ENCODE results near the gene MCTP2.

The MCTP2 gene

DNA sequence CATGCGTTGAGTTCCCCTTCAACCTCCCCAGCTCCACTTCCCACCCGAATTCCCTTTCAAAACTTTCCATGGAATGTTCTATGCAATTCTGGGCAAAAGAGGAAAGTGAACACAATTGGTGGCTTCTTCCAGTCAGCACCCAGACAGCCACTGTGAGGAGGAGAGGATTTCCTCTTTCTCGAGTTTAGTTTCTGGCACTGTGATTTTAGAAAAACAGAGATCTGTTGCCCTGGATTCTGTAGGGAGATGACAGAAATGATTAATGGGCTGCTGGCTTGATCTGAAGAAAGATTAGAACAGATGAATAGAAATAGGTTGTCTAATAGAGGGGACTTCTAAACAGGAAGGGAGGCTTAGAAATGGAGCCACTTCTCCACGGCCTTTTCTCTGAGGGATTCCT is 172.0 kb downstream of the MCTP2 start:
- DNase-seq: no peak

DNA sequence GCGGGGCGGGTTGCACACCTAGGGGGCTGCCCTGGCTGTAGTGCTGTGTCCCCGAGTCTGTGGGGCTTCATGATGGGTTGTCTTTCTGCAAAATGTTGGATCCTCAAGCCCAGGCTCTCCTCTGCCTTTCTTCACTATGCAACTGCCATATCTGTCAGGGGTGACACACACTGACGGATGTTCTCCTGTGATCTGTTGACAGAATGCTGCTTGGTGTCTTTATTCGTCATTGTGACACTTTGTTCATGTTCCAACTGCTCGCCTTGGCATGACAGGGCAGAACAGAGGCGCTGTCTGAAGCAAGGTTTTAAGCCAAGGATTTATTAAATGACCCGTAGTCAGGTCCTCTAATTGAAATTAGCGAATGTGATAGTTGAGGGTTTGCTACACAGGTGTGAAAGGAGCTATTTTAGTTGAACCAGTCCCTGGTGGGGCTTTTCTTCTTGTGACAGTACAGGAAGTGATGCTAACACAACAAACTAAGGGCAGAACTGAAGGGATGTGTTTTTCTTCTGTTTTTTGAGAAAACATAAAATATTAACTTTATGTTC is 173.4 kb downstream of the MCTP2 start:
- no peak for DNase-seq

DNA sequence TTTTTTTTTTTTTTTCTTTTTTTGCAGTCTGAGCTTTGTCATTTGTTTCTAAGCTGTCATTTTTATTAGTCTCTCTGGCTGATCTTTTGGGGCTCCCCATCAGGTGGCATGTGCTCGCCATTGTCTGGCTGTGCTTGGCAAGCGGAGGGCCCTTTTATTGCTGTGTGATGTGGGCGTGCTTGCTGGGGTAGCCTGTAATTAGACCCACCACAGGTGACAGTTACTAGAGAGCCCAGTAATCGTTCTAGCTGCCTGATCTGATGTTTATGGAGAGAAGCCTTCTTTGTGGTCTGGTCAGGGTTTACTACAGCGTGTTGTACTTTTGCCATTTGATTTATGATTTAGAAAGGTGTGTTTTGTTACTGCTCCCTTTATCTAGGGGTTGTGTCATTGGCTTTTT is 179.9 kb downstream of the MCTP2 start:
- DNase-seq: no peak

DNA sequence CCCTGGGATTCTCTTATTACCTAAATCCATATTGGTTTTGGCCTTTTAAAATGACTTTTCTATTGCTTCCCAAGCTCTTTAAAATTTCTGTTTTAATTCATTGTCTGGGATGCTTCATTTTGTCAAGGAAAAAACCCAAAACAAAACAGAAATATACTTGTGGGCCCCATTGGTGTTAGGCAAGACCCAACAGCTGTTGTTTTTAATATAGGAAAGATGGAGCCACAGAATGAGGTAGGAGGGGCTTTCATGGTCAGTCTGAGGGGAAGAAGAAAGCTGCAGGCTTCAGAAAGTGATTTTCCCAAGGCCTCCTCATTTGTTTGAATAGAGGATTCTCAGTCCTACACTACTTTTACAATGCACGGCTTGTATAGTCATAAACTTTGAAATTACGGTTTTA is 180.5 kb downstream of the MCTP2 start:
- DNase-seq: no peak

DNA sequence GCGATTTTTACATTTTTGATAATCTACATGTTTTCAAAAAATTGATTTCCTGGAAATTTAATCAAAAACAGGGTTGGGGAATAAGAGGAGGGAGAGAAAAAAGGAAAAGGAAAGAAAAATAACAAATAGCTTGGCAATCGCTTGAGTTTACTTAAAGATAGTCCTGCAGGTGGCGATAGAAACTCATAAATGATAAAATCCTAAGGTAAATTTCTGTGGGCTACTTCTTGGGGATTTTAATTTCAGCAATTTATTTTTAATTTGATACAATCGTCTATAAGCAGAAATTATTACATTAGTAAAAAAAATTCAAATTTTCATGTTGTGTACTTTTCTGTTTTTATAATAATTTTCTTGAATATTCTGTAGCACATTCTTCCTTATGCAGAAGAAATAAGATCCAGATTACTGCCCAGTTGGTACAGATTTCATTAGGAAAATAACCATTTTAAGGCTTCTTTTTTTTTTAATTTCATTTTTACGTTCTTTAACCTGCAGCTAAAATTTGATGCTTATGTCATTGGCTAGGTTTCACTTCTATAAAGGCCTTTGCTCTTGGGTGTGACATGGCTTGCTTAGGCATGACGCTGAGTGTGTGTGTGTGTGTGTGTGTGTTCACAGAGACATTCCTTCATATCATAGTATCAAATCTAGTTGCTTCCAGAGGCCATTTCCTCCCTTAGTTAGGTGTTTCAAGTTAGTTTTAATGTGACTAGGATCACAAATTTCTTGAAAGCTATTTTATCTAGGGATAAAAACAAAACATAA is 181.8 kb downstream of the MCTP2 start:
- no peak for DNase-seq

DNA sequence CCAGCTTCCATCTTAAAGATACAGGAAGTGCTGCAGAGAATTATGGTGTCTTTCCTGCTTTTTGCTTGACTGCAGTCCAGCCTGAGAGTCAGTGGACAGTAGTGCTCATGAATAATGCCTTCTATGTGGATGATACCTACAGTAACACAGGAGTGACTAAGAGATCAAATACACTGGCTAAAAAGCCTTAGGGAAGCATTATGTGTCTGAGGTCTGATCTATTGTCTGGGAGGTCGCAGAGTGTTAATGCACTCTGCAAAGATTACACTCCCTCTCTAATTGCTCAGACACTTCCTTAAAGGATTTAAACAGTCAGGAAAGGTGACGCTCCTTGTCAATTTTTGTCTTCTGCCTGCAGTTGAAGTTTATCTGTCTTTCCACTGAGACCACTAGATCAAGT is 183.6 kb downstream of the MCTP2 start:
- no peak for DNase-seq

DNA sequence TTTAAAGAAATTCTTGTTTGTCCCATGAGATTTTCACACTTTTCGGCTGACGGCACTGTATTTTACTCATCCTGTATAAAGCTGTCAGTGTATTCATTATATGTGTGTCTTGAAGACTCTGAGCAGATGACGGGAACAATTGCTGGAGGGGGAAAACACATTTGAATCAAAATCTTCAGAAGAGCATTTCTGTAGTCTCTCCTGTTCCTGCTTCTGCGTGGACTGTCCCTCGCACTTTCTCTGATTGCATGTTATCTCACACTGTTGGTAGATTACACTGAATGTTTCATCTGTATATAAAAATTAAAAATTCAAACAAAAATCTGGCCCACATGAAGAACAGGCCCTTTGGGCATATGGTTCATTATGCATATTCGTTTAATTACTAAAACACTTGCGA is 184.9 kb downstream of the MCTP2 start:
- no peak for DNase-seq

DNA sequence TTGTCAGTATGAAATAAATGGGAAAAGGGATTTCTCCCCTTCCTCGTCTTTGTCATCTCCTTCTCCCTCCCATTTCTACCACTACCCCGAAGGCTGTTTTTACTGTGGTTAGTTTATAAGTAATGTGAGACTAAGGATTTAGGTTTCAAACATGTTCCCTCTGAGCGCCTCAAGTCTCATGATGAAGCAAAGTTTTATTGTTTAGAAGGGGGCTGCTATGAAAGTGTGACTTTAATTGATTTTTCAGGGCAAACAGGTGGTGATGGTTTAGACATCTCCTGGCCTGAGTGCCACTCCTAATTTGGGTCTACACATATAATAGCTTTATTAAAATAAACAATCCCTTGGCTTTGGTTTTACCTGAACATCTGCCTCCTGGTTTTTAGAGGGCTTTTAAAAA is 185.5 kb downstream of the MCTP2 start:
- no peak for DNase-seq

DNA sequence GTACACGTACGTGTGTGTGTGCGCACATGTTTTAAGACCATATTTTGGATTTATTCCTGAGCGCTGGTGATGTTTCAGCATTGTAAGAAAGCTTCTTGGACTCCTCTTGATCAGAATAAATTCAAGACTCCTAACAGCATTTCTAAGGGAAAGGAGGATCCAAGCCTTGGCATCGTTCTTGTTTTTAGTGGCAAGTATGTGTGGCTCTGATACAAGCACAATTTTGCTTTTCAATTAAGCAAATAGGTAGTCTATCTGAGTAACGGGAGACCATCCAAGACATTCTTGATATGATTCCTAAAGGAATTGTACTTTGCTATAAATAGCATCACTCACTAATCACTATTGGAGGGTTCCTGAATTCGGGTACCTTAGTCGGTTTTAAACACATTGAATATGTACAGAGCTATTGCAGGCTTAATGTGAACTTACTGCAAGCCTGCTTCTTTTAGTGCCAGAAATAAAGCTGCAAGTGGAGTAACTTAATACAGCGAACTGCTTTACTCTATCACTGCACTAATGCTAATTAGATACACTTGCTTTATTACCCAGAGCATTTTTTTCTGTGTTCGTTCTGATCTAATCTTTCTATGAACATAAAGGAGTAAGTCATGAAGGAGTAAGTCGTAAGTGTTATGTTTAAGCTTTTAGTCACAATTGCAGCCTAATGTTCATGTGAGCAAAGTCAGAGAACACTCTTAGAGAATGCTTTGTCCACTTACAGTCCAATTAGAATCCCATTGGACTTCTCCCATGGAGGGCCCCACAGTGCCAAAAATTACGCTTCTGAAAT is 186.3 kb downstream of the MCTP2 start:
- no peak for DNase-seq

DNA sequence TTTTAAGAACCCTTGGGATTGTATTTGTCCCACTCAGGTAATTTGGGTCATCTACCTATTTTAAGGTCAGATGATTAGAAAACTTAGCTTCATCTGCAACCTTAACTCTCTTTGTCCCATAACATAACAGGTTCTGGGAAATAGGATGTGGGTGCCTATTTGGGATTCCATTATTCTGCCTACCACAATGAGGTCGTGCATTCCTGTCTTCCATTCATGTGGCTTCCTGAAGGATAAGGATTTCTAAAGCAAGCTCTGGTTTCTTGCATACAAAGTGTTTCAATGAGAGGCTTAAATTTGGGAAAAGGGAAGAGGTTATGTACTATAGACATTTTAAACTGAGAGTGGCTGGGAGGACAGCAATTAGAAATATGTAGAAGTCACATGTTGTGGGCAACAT is 190.3 kb downstream of the MCTP2 start:
- no peak for DNase-seq

DNA sequence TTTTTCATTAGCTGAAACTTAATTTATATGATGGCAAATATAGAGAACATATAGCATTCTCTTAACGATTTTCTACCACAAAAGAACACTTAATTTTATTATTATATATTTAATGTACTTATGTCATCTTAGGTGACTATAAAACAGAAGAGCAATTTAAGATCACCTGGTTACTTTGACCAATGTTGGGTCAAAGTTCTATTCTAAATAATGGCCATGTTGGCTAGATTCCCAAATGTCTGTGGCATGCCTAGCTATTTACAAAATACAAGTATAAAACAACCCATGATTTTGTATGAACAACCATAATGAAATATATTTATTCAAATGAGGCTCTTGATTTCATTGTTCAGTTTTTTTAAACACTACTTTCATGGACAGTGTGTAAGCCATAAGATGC is 200.9 kb downstream of the MCTP2 start:
- no peak for DNase-seq

DNA sequence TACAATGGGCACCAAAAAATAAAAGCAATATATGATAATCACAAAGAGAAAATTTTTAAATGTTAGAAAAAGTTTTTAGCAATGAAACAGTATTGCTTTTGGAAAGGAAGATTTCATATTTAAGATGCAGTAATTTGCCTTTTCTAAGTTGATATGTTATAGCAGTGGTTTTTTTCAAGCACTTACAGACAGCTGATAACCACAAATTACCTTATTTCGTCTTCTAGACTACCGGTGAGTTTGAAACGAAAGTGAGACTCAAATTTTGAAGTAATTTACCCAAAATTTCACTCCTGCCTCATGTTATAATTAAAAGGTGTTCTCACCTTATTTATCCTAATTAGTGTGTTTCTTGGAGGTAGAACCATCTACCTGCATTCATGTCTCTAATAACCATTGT is 207.8 kb downstream of the MCTP2 start:
- DNase-seq: no peak

DNA sequence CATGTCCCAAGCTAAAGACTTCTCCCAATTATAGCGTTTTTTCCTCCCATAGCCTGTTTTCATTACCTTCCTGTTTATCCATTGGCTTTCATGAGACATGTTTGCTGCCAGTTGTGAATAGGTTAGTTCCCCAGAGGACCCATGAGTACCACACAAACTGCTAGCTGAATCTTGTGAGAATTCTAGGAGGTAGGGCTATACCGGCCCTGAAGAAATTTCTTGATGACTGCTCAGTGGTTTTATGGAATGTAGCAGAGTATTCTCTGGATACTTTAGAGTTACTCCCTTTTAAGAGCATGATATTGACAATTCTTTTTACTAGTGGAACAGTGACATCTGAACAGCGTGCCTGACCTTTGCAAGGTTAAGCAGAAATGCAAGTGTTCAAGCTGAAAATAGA is 210.4 kb downstream of the MCTP2 start:
- no peak for DNase-seq

DNA sequence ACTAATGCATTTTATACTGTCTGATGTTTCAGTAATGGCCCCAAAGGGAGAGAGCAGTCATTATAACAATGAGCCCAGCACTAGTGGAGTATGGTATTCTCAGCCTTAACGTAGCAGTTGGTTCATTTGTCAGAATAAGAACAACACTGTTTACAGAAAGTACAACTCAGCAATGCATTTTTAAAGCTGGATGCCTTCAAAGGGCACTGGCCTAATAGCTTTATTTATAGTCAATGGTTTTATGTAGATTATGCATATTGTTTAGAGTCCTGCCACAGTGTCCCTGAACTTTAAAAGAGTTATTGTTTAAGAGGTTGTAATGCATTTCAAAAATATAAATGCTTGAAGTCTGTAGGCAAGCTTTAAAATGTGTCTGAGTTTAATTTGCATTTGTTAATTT is 211.1 kb downstream of the MCTP2 start:
- DNase-seq: no peak

DNA sequence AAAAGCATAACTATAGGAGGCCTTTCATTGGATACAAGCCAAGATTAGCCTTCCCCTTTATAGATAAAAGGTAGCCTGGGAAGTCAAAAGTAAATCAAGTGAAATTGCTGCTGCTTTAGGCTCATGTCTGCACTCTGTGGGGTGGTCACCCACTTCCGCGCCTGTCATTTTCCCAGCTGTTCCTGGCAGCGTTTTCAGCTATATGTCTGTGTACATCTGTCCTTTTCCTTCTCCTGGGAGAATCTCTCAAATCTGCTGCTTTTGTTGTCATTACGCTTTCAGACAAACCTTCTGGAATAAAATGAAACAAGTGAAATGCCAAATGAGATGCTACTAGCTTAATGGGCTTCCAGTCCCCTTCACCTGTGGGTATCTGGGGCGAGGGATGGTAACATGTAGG is 211.8 kb downstream of the MCTP2 start:
- DNase-seq: no peak

DNA sequence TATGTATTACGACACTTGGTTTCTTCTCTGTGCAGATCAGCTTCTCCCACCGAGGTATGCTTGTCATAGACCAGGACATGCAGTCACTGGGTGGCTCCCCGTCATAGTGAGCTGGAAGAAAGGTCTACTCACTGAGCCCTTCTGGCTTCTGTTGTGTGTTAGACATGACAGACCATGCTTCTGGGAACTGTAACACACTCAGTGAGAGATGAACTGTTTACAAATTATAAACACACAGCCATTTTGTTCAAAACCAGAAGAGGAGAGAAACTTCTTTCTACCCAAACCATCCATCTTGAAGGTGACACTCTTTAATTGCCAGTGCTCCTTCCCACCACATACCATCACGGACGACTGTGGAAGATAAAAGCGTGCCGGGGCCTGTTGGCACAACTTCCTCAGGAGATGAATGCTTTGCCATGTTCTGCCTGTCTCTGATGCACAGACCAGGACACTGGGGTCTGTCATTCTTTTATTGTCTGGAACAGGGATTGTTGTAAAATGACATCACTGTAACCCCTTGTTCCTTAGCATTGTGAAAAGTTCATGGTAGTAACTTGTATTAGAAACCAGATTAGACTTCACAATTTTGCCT is 214.3 kb downstream of the MCTP2 start:
- DNase-seq: no peak

DNA sequence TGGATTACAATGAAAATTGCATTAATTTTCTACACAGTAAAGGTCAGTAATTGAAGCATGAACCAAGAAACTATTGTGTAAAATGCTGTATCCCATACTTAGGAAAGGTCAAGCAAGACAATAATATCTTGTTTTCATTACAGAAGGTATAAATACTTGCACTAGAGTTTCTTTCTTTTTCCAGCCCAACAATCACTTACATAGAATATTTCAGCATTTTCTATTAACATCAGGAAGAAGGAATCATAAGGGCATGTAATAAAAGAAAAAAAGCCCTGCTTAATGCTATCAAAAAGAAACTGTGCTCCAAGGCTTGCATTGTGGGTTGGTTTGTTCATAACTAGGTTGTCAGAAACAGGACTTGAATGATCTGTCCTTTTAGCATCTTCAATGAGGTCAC is 215.1 kb downstream of the MCTP2 start:
- DNase-seq: no peak

DNA sequence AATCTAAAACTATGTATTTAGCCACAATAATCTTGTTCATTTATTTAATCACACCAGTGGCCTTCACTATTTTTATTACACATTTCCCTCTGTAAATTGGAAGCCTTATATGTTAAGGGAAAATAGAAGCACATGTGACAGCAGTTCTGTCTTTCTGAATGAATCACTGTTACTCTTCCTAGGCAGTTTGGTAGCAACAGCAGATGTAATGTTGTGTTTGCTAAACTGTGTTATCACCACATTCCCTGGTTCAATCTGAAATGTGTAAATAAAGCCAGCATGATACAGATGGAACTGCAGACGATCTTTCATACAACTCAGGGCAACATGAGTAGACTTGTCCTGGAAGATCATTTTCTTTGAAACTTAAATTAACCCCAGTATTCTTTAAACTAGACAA is 220.1 kb downstream of the MCTP2 start:
- no peak for DNase-seq

DNA sequence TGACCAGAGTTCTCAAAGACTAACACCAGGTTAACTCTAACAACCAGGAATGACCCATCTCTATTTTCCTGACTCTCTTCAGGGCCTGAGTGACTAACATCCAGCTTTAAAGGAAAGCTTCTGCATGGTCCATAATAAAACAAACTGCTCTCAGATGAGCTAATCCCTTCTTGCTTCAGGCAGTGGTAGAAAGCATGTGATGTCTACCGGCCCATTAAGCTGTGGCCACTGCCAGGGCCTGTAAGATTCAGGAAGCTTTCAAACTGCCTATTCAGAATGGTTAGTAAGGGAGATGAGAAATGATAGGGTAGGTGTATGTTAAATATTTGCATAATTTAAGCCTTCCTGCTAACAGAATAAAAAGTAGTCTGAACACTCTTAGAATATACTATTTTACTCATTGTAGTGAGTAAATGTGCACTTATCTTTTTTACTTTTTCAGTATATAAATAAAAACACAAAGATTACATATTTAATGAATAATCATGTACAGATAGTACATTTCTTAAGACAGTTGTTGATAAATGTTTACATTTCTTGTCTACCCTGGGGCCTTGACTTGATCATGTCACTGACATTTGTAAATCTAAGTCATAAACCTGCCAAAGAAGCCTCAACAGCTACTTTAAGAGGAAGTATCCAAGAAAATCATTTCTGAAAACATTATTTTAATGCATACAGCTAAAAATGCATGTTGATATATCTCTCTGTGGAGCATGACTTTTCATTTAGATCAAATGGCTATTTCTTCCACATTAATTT is 222.0 kb downstream of the MCTP2 start:
- DNase-seq: no peak

DNA sequence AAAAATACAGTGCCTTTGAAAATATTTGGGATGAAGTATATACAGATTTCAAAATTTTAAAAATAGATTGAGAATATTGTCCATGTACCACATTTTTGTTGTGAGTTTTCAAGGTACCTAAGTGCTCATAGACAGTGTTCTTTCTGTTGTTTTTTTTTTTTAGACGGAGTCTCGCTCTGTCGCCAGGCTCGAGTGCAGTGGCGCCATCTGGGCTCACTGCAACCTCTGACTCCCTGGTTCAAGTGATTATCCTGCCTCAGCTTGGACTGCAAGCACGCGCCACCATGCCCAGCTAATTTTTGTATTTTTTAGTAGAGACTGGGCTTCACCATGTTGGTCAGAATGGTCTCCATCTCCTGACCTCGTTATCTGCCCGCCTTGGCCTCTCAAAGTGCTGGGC is 223.9 kb downstream of the MCTP2 start:
- no peak for DNase-seq

DNA sequence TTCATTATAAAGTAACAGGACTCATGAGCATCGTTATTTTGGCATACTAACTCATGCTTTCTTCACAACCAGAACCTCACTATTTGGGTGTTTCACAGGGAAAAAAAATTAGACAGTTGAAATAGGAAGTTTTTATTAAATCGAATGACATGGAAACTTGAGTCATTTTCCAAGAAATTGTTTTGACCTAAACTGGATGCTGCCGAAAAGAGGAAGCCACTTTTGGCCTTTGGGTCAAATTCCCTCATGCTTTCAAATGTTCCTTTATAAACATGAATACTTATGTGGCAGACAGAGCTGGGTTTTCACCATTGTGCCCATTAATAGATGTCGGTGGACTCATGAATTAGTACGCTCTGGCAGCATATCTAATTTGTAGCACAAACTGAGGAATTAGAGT is 224.9 kb downstream of the MCTP2 start:
- DNase-seq: no peak

DNA sequence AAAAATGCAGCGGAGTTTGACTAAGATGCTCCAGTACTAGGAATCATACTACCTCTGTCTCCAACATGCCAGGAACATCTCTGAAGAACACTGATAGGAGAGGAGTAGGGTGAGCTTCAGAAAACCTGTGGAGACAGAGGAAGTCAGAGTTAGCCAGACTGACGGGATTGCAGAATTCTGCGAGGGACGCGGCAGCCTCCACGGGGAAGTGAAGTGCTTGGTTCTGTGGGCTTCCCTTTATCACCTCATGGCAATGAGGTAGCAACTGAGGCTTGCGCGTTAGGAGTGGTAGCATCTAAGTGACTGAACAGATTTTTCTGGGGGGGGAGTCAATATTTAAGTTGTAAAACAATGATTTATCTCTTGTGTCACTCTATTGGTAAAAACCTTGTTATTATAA is 226.3 kb downstream of the MCTP2 start:
- DNase-seq: no peak

DNA sequence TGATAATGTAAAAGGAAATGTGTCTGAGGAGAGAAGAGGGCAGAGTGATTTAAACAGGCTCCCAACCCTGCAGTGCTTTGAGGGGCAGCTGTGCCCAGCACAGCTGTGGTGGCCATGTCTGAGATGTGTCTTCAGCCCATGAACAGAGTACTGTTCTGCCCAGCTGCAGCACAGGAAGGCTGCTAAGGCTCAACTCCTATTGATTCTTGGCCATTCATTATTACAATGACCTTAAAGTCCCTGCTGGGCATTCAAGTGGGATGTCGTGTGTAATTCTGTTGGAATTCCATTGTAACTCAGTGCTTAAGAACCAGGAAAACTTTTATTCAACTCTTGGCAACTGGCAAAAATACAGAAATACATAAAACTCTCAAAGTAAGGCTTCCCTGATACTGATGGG is 229.3 kb downstream of the MCTP2 start:
- DNase-seq: no peak
